Measurements from ENCODE around the gene MIPEP.

MIPEP gene

DNA sequence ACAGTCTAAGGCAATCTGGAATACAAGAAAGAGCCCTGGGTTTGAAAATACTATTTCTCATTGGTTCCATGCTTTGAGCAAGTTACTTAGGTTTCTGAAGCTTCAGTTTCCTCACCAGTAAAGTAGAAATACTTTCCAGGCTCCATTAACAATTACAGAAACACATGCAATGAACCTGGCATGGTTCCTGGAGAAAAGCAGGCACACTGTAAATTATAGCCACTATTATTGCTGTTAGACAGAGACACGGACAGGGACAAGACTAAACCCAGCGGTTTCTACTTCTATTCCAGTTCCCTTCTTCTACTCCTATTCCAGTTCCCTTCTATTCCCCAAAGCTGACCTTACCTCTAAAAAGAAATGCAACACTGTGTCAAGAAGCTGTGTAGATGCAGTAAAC is 41.2 kb downstream of the MIPEP start:
- Histone ChIP-seq H4K91ac (ENCODE audit: low read depth, low read length) (no peak overlapping the region), H3K4me3 (ENCODE audit: low read depth, low read length) (no peak overlapping the region), H3K14ac (ENCODE audit: low read length) (no peak overlapping the region), H3K79me1 (ENCODE audit: low read length) (no peaks in the 10 kb centered on the region), H3K4me1 (ENCODE audit: control insufficient read depth in 1 of 2, insufficient read depth in 2 of 2, low read length in 2 of 2) (no peaks in the 10 kb centered on the region), H3K18ac (ENCODE audit: low read length) (no peak overlapping the region), H2BK5ac (ENCODE audit: low read depth, low read length, poor library complexity) (no peak overlapping the region), H3K9me3 (ENCODE audit: insufficient read depth, low read depth, low read length) (no peaks in the 10 kb centered on the region), H3K27me3 (ENCODE audit: insufficient read depth, low read length) (no peaks in the 10 kb centered on the region), H3K27ac (ENCODE audit: low read depth, low read length) (no peak overlapping the region), H2AFZ (ENCODE audit: insufficient read depth, low read length, poor library complexity) (no peak overlapping the region), H4K12ac (ENCODE audit: low read depth, low read length) (no peak overlapping the region), H2AK5ac (ENCODE audit: low read length) (no peak overlapping the region), H2BK12ac (ENCODE audit: low read length) (no peak overlapping the region), H3K36me3 (ENCODE audit: control insufficient read depth in 1 of 2, insufficient read depth in 2 of 2, low read length in 2 of 2) (no peaks in the 10 kb centered on the region), H3K4me2 (ENCODE audit: low read length) (no peak overlapping the region), H4K8ac (ENCODE audit: low read depth, low read length) (no peak overlapping the region), H3K23ac (ENCODE audit: low read length) (no peak overlapping the region), H2BK120ac (ENCODE audit: insufficient read depth, low read length, poor library complexity) (no peak overlapping the region), H3K4ac (ENCODE audit: low read depth, low read length) (no peak overlapping the region), H3K79me2 (ENCODE audit: control insufficient read depth, insufficient read depth, low read length, poor library complexity) (no peaks in the 10 kb centered on the region), H3K9ac (ENCODE audit: low read length) (no peak overlapping the region)
- DNase-seq: no peak
- WGBS (ENCODE audit: extremely low coverage, insufficient coverage, insufficient read length): no CpG with 5 or more reads among the region's 2 CpGs

DNA sequence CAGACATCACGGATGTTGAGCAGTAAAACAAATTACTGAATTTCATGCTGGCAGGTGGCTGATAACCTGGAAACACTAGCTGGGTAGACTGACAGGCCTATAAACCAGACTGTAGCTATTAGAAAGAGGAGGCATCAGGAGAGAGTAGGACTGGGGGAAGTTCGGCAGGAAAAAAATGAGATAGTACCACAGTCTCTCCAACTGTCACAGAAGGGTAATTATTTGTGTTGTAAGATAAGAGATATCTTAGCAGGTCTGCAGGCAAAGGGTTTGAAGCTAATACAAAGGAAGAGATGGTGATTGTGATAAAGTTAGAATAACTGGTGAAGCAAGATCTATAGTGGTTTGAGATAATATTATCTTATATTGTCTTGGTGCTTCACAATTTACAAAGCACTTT is 41.7 kb downstream of the MIPEP start:
- Histone ChIP-seq H3K23ac (ENCODE audit: low read length) (no peak overlapping the region), H2BK120ac (ENCODE audit: insufficient read depth, low read length, poor library complexity) (no peak overlapping the region), H3K4ac (ENCODE audit: low read depth, low read length) (no peak overlapping the region), H2AK5ac (ENCODE audit: low read length) (no peak overlapping the region), H3K4me3 (ENCODE audit: low read depth, low read length) (no peak overlapping the region), H2BK12ac (ENCODE audit: low read length) (no peak overlapping the region), H2BK5ac (ENCODE audit: low read depth, low read length, poor library complexity) (no peak overlapping the region), H3K9me3 (ENCODE audit: insufficient read depth, low read depth, low read length) (no peaks in the 10 kb centered on the region), H4K12ac (ENCODE audit: low read depth, low read length) (no peak overlapping the region), H3K27ac (ENCODE audit: low read depth, low read length) (no peak overlapping the region), H3K27me3 (ENCODE audit: insufficient read depth, low read length) (no peaks in the 10 kb centered on the region), H4K91ac (ENCODE audit: low read depth, low read length) (no peak overlapping the region), H3K9ac (ENCODE audit: low read length) (no peak overlapping the region), H3K18ac (ENCODE audit: low read length) (no peak overlapping the region), H3K14ac (ENCODE audit: low read length) (no peak overlapping the region), H3K36me3 (ENCODE audit: control insufficient read depth in 1 of 2, insufficient read depth in 2 of 2, low read length in 2 of 2) (no peaks in the 10 kb centered on the region), H3K4me2 (ENCODE audit: low read length) (no peak overlapping the region), H3K79me2 (ENCODE audit: control insufficient read depth, insufficient read depth, low read length, poor library complexity) (no peaks in the 10 kb centered on the region), H3K4me1 (ENCODE audit: control insufficient read depth in 1 of 2, insufficient read depth in 2 of 2, low read length in 2 of 2) (no peaks in the 10 kb centered on the region), H2AFZ (ENCODE audit: insufficient read depth, low read length, poor library complexity) (no peak overlapping the region), H3K79me1 (ENCODE audit: low read length) (no peaks in the 10 kb centered on the region), H4K8ac (ENCODE audit: low read depth, low read length) (no peak overlapping the region)
- no peak for DNase-seq
- WGBS (ENCODE audit: extremely low coverage, insufficient coverage, insufficient read length): no CpG with 5 or more reads among the region's 2 CpGs

DNA sequence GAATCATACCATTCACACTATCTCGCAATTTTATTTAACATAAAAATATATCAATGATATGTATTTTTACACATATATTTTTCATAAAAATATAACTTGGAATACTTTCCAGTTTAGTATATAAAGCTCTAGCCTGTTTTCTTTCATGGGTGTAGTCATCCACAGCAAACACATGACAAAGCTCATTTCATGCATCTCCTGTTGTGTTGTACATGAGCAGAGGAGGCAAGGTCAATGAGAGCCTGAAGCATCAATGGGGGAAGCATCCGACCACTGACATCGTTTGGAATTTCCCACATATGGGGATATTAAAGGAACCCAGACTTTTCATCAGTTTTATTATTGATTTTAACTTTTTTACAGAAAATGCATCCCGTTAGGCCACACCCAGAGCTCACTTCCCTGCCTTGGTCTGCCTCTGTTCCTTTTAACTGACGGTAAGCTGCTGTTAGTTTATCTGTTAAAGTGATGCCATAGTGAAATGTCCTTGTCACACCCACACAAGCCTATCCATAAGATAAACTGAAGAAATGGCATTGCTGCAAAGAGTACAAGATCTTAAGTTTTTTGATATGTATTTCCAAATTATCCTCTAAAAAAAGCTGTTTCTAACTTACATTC is 44.0 kb downstream of the MIPEP start:
- Histone ChIP-seq H2BK120ac (ENCODE audit: insufficient read depth, low read length, poor library complexity) (no peak overlapping the region), H3K23ac (ENCODE audit: low read length) (no peak overlapping the region), H3K79me2 (ENCODE audit: control insufficient read depth, insufficient read depth, low read length, poor library complexity) (no peaks in the 10 kb centered on the region), H3K14ac (ENCODE audit: low read length) (no peak overlapping the region), H4K12ac (ENCODE audit: low read depth, low read length) (no peak overlapping the region), H3K4me2 (ENCODE audit: low read length) (no peak overlapping the region), H3K79me1 (ENCODE audit: low read length) (no peaks in the 10 kb centered on the region), H2AFZ (ENCODE audit: insufficient read depth, low read length, poor library complexity) (no peak overlapping the region), H2BK5ac (ENCODE audit: low read depth, low read length, poor library complexity) (no peak overlapping the region), H2BK12ac (ENCODE audit: low read length) (no peak overlapping the region), H3K36me3 (ENCODE audit: control insufficient read depth in 1 of 2, insufficient read depth in 2 of 2, low read length in 2 of 2) (no peaks in the 10 kb centered on the region), H3K4ac (ENCODE audit: low read depth, low read length) (no peak overlapping the region), H4K91ac (ENCODE audit: low read depth, low read length) (no peak overlapping the region), H3K27ac (ENCODE audit: low read depth, low read length) (no peak overlapping the region), H3K9me3 (ENCODE audit: insufficient read depth, low read depth, low read length) (no peaks in the 10 kb centered on the region), H3K18ac (ENCODE audit: low read length) (no peak overlapping the region), H2AK5ac (ENCODE audit: low read length) (no peak overlapping the region), H3K4me1 (ENCODE audit: control insufficient read depth in 1 of 2, insufficient read depth in 2 of 2, low read length in 2 of 2) (no peaks in the 10 kb centered on the region), H3K9ac (ENCODE audit: low read length) (no peak overlapping the region), H3K4me3 (ENCODE audit: low read depth, low read length) (no peak overlapping the region), H3K27me3 (ENCODE audit: insufficient read depth, low read length) (no peaks in the 10 kb centered on the region), H4K8ac (ENCODE audit: low read depth, low read length) (no peak overlapping the region)
- WGBS (ENCODE audit: extremely low coverage, insufficient coverage, insufficient read length): 100% methylated on average over 1 of the region's 5 CpGs
- no peak for DNase-seq

DNA sequence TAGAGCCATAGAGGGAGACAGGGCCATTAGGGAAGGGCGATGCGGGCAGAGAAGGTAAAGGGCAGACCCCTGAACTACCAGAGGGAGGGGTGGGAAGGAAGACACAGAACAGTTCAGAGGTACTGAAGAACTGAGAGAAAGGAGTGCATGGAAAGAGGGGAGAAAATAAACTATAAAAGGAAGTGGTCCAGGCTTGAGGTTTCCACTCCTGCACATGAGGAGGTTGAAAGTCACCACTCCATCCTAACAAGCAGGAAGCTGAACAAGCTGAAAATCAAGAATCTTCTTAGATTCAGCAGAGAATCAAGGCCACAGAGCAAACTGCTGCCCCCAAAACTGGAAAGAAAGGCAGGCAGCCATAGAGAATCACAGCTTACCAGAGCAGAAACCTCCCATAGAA is 45.1 kb downstream of the MIPEP start:
- no peak for DNase-seq
- no peak overlapping the region for H4K8ac ChIP-seq (ENCODE audit: low read depth, low read length)
- H3K23ac ChIP-seq (ENCODE audit: low read length): no peak overlapping the region
- H3K79me2 ChIP-seq (ENCODE audit: control insufficient read depth, insufficient read depth, low read length, poor library complexity): no peaks in the 10 kb centered on the region
- H3K79me1 ChIP-seq (ENCODE audit: low read length): no peaks in the 10 kb centered on the region
- no peak overlapping the region for H2AFZ ChIP-seq (ENCODE audit: insufficient read depth, low read length, poor library complexity)
- H3K9ac ChIP-seq (ENCODE audit: low read length): no peak overlapping the region
- H3K9me3 ChIP-seq (ENCODE audit: insufficient read depth, low read depth, low read length): no peaks in the 10 kb centered on the region
- no peak overlapping the region for H2BK5ac ChIP-seq (ENCODE audit: low read depth, low read length, poor library complexity)
- no peak overlapping the region for H4K12ac ChIP-seq (ENCODE audit: low read depth, low read length)
- no peak overlapping the region for H3K18ac ChIP-seq (ENCODE audit: low read length)
- no peak overlapping the region for H2BK120ac ChIP-seq (ENCODE audit: insufficient read depth, low read length, poor library complexity)
- no peak overlapping the region for H3K4me2 ChIP-seq (ENCODE audit: low read length)
- H3K4me1 ChIP-seq (ENCODE audit: control insufficient read depth in 1 of 2, insufficient read depth in 2 of 2, low read length in 2 of 2): no peaks in the 10 kb centered on the region
- H3K4me3 ChIP-seq (ENCODE audit: low read depth, low read length): no peak overlapping the region
- WGBS (ENCODE audit: extremely low coverage, insufficient coverage, insufficient read length): no CpG with 5 or more reads among the region's 2 CpGs
- H3K36me3 ChIP-seq (ENCODE audit: control insufficient read depth in 1 of 2, insufficient read depth in 2 of 2, low read length in 2 of 2): no peaks in the 10 kb centered on the region
- H3K14ac ChIP-seq (ENCODE audit: low read length): no peak overlapping the region
- no peak overlapping the region for H3K4ac ChIP-seq (ENCODE audit: low read depth, low read length)
- no peaks in the 10 kb centered on the region for H3K27me3 ChIP-seq (ENCODE audit: insufficient read depth, low read length)
- H3K27ac ChIP-seq (ENCODE audit: low read depth, low read length): no peak overlapping the region
- H2BK12ac ChIP-seq (ENCODE audit: low read length): no peak overlapping the region
- no peak overlapping the region for H2AK5ac ChIP-seq (ENCODE audit: low read length)
- no peak overlapping the region for H4K91ac ChIP-seq (ENCODE audit: low read depth, low read length)

All from trophoblast cell (in vitro differentiated cells and primary cell).